ENCODE data around the gene MKX. TPM values are rescaled to one million over a fixed set of nuclear protein-coding genes. Genes with fewer than 3 reads are reported as not detected.
A peak's percentile ranks its signal among the peaks of the same experiment; 100 is the strongest.

The MKX gene
- total RNA-seq, 1 experiment from 2014 or later, result 27.5 TPM

- ChIA-PET RAD21 (ENCODE audit: low non-redundant PET in 1 of 2, low total read pairs in 2 of 2, uncharacterized antibody in 2 of 2, unreplicated experiment in 2 of 2) (interaction anchor here in 1 of 2 experiments (0.7 kb wide), 1 partner anchor 179 kb away, joined by 4 read pairs; no protein-coding TSS in a partner anchor), CTCF (no interaction called here), POLR2A (no interaction called here)
- Histone ChIP-seq H3K27ac (ENCODE audit: low read depth, low read length) (no peak overlapping the region), H3K4me3 (replicated peaks in 1 of 2; ENCODE audit: low read depth in 1 of 2, low read length in 2 of 2) (no peak overlapping the region), H2AFZ (ENCODE audit: low read depth, low read length, poor library complexity, severe bottlenecking) (no peak overlapping the region), H4K20me1 (ENCODE audit: insufficient read depth) (no peaks in the 10 kb centered on the region), H3K4me2 (ENCODE audit: low read length) (no peak overlapping the region; the same call in 1 of the 2 replicates), H3K4me1 (ENCODE audit: control insufficient read depth in 1 of 2, insufficient read depth in 2 of 2, low read length in 2 of 2) (peaks cover 0 to 34% of the 10 kb centered on the region in 2 experiments; a peak in 3 of 4 replicates), H3K36me3 (ENCODE audit: control insufficient read depth in 1 of 2, insufficient read depth in 2 of 2, low read length in 2 of 2) (no peaks in the 10 kb centered on the region), H3K79me2 (ENCODE audit: insufficient read depth, low read length) (no peaks in the 10 kb centered on the region), H3K9ac (ENCODE audit: low read length) (no peak overlapping the region), H3K9me2 (ENCODE audit: insufficient read depth) (no peaks in the 10 kb centered on the region), H3K9me3 (ENCODE audit: control insufficient read depth in 1 of 2, insufficient read depth in 1 of 2, low read depth in 1 of 2, low read length in 2 of 2) (no peaks in the 10 kb centered on the region), H3K27me3 (ENCODE audit: insufficient read depth, low read length) (no peaks in the 10 kb centered on the region)
- ATAC-seq (no peak), DNase-seq (ENCODE audit: low read depth, low spot score) (no peak)
- intact Hi-C loops (cut with micrococcal nuclease), result loop anchor here (5.0 kb wide), 1 partner anchor 581 kb away; no protein-coding TSS in a partner anchor
- no TSS peak for BruUV-seq (replicated peaks)
- TF ChIP-seq TCF7L2 (IDR thresholded peaks at IDR 0.05; ENCODE audit: borderline replicate concordance, extremely low read depth, insufficient read depth, insufficient read length) (no peak), MAX (IDR thresholded peaks at IDR 0.05) (no peak), CEBPB (IDR thresholded peaks at IDR 0.05; ENCODE audit: low read depth) (peak; percentile 69; the same call in 1 of the 2 replicates), ZBTB33 (IDR thresholded peaks at IDR 0.05; ENCODE audit: extremely low read depth, insufficient replicate concordance, low read length) (no peak)
Observed at GRCh38 chr10:27661514-27662286, 83.9 kb downstream of the MKX start.

- CTCF ChIA-PET, result no interaction called here
- Histone ChIP-seq H3K9me3 (ENCODE audit: control insufficient read depth in 1 of 2, insufficient read depth in 1 of 2, low read depth in 1 of 2, low read length in 2 of 2) (no peaks in the 10 kb centered on the region), H3K9me2 (ENCODE audit: insufficient read depth) (no peaks in the 10 kb centered on the region), H3K27ac (ENCODE audit: low read depth, low read length) (no peak overlapping the region), H3K36me3 (ENCODE audit: control insufficient read depth in 1 of 2, insufficient read depth in 2 of 2, low read length in 2 of 2) (no peaks in the 10 kb centered on the region), H3K9ac (ENCODE audit: low read length) (no peak overlapping the region), H3K79me2 (ENCODE audit: insufficient read depth, low read length) (no peaks in the 10 kb centered on the region), H4K20me1 (ENCODE audit: insufficient read depth) (no peaks in the 10 kb centered on the region), H3K27me3 (ENCODE audit: insufficient read depth, low read length) (no peaks in the 10 kb centered on the region), H3K4me2 (ENCODE audit: low read length) (no peak overlapping the region), H3K4me1 (ENCODE audit: control insufficient read depth in 1 of 2, insufficient read depth in 2 of 2, low read length in 2 of 2) (peaks cover 0 to 34% of the 10 kb centered on the region in 2 experiments; a peak in 3 of 4 replicates), H2AFZ (ENCODE audit: low read depth, low read length, poor library complexity, severe bottlenecking) (no peak overlapping the region), H3K4me3 (replicated peaks in 1 of 2; ENCODE audit: low read depth in 1 of 2, low read length in 2 of 2) (no peak overlapping the region)
- BruUV-seq (replicated peaks), result no TSS peak
- DNase-seq (ENCODE audit: low read depth, low spot score) (no peak), ATAC-seq (no peak)
- POLR2A ChIA-PET, result no interaction called here
- RAD21 ChIA-PET (ENCODE audit: low non-redundant PET in 1 of 2, low total read pairs in 2 of 2, uncharacterized antibody in 2 of 2, unreplicated experiment in 2 of 2), result no interaction called here
- intact Hi-C loops (cut with micrococcal nuclease), result loop anchor here (5.0 kb wide), 1 partner anchor 582 kb away; no protein-coding TSS in a partner anchor
- TF ChIP-seq CBX3 (IDR thresholded peaks at IDR 0.05; ENCODE audit: low read depth) (no peak), EGR1 (IDR thresholded peaks at IDR 0.05; ENCODE audit: low read depth) (no peak), CTCF (IDR thresholded peaks at IDR 0.05 in 2 of 3, conservative IDR thresholded peaks at IDR 0.05 in 1 of 3; ENCODE audit: borderline replicate concordance in 1 of 3, insufficient read depth in 1 of 3, low read depth in 2 of 3, low read length in 2 of 3) (no peak), YY1 (IDR thresholded peaks at IDR 0.05; ENCODE audit: extremely low read depth, insufficient replicate concordance, low read depth, low read length) (no peak), ZFX (IDR thresholded peaks at IDR 0.05) (no peak), TCF7L2 (IDR thresholded peaks at IDR 0.05; ENCODE audit: borderline replicate concordance, extremely low read depth, insufficient read depth, insufficient read length) (no peak), JUND (IDR thresholded peaks at IDR 0.05) (no peak), RAD21 (IDR thresholded peaks at IDR 0.05; ENCODE audit: low read depth) (no peak), SIN3A (IDR thresholded peaks at IDR 0.05; ENCODE audit: low read depth) (no peak), EZH2 (IDR thresholded peaks at IDR 0.05) (no peak), FOSL1 (IDR thresholded peaks at IDR 0.05; ENCODE audit: low read depth) (no peak), ELF1 (IDR thresholded peaks at IDR 0.05; ENCODE audit: borderline replicate concordance, low read depth) (no peak), ZNF274 (IDR thresholded peaks at IDR 0.05; ENCODE audit: low read depth, low read length) (no peak)
Observed at GRCh38 chr10:27660711-27661110, 84.9 kb downstream of the MKX start.
